ENCODE results near the gene UBE2R2.

The UBE2R2 gene

DNA sequence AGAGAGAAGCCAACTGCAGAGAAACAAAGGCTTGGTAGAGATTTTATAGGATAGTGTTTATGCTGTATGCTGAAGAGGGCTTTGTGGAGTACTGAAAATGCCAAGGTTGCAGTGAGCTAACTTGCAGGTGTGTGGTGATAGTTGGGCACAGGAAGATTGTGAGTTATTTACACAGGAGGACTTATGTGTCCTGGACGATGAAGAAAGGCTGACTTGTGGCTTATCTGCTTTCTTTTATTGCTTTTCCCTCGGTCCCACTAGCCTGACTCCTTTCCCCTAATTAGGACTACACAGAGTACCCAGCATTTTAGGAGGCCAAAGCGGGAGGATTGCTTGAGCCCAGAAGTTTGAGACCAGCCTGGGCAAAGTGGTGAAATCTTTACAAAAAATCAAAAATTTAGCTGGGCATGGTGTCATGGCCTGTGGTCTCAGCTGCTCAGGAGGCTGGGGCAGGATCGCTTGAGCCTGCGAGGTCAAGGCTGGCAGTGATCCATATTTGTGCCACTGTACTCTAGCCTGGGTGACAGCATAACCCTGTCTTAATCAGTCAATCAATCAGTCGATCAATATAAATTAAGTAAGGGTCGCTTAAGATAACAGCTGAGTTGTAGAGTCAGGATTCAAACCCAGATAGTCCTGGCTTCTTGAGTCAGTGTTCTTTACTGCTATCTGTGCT, 61.9 kb downstream of the UBE2R2 start:
- H3K9me3 Mint-ChIP-seq (ENCODE audit: low read depth): no peaks in the 10 kb centered on the region
- no peak overlapping the region for H3K4me3 Mint-ChIP-seq
- H3K4me1 Mint-ChIP-seq (ENCODE audit: low read depth): peaks cover 49% of the 10 kb centered on the region
- no peaks in the 10 kb centered on the region for H3K27me3 Mint-ChIP-seq
- no peak overlapping the region for H3K27ac Mint-ChIP-seq
- H3K36me3 Mint-ChIP-seq: peaks cover 2% of the 10 kb centered on the region

DNA sequence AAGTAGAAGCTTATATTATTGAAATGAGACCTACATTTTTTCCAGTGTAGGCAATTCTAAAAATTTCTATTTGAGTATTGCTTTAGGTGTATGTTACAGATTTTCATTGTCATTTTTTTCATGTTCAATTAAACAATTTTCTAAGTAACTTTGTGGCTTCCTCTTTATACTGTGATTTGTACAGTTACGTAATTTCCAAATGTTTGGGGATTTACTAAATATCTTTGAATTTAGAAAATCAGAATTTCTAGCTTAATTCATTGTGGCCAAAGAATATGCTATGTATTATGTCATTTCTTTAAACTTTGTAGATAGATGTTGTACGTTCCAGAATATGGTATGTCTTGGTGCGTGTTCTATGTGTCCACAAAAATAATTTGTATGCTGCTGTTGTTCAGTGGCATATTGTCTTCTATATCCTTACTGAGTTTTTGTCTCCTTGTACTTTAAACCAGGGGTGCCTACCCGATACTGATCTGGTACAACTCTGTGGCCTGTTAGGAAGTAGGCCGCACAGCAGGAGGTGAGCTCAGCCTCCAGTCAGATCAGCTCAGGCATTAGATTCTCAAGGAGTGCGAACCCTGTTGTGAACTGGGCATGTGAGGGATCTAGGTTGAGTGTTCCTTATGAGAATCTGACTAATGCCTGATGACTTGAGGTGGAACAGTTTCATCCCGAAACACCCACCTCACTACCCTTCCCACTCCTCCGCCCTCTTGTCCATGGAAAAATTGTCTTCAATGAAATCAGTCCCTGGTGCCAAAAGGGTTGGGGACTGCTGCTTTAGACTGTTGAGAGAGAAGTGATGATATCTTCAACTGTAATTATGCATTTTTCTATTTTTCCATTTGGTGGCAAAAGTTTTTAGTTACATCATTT, 63.5 kb downstream of the UBE2R2 start:
- Mint-ChIP-seq H3K4me3 (peak overlapping the region; percentile 50), H3K9me3 (ENCODE audit: low read depth) (no peaks in the 10 kb centered on the region), H3K4me1 (ENCODE audit: low read depth) (peaks cover 59% of the 10 kb centered on the region), H3K27me3 (no peaks in the 10 kb centered on the region), H3K36me3 (peaks cover 2% of the 10 kb centered on the region), H3K27ac (peak overlapping the region; percentile 94)

DNA sequence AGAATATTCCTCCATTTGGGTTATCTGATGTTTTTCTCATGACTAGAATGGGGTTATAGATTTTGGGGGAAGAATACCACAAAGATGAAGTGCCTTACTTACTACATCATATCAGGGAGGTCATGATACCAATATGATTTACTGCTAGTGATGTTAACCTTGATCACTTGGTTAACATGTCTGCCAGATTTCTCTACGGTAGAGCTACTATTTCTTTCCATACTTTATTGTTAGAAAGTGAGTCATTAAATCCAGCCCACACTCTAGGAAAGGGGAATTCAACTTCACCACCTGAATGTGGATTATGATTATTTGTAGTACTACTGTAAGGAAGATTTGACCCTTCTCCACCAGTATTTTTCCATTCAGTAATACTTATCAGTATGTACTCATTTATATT, 64.7 kb downstream of the UBE2R2 start:
- Mint-ChIP-seq H3K27ac (peak overlapping the region; percentile 94), H3K27me3 (no peaks in the 10 kb centered on the region), H3K4me3 (peak overlapping the region; percentile 59), H3K4me1 (ENCODE audit: low read depth) (peaks cover 53% of the 10 kb centered on the region), H3K36me3 (peaks cover 2% of the 10 kb centered on the region), H3K9me3 (ENCODE audit: low read depth) (no peaks in the 10 kb centered on the region)

DNA sequence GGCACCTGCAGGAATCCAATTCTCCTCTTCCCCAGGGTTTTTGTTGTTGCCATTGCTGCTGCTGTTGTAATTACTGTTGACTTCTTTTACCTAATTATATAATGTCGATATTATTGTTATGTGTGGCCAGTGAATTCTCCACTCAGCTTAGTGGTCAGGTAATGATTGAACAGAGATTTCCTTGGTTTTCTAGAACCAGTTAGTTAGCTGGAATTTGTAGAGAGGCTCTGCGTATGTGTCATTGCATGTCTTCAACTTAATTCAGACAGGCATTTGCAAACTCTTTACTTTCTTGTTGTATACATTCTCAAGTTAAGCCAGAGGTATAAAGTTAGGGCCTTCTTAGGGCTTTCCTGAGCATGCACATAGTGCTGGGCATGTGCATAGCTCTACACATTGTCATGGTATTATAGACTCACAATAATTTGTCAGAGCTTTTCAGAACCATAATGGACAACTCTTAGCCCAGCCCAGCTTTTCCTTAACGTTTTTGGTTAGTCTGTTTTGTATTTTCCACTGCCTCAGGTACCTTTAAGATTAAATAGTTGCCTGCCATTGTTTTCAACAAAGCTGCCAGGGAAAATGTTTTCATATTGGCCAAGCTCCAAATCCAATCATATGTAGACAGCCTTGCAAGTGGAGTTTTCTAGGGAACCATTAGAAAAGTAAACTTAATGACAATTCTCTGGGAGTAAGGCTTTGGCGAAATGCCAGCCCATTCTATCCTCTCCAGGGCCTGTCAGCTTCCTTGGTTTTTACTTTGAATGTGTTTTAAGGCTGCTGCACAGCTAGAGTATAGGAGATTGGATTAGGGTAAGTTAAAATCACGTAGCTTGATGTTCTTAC, 68.1 kb downstream of the UBE2R2 start:
- H3K27ac Mint-ChIP-seq: peak overlapping the region; percentile 58
- H3K27me3 Mint-ChIP-seq: no peaks in the 10 kb centered on the region
- H3K36me3 Mint-ChIP-seq: peaks cover 2% of the 10 kb centered on the region
- no peak overlapping the region for H3K4me3 Mint-ChIP-seq
- peaks cover 39% of the 10 kb centered on the region for H3K4me1 Mint-ChIP-seq (ENCODE audit: low read depth)
- H3K9me3 Mint-ChIP-seq (ENCODE audit: low read depth): no peaks in the 10 kb centered on the region

DNA sequence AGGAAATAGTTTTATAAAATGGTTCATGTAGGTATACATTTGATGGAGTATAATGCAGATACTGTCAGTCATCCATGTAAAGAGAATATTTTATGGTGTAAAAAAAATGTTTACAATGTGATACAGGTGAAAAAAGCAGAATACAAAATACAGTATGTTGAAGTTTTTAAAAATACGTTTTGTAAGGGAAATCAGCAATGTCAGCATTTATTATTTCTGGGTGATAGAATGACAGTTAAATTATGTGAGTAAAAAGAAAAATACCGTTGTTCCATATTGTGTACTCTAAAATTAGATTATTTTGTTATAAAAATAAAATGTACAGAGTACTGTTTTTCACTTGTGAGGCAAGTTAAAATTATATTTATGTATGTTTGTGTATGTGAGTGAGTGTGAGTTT, 69.0 kb downstream of the UBE2R2 start:
- Mint-ChIP-seq H3K36me3 (peaks cover 2% of the 10 kb centered on the region), H3K27me3 (no peaks in the 10 kb centered on the region), H3K9me3 (ENCODE audit: low read depth) (no peaks in the 10 kb centered on the region), H3K4me3 (no peak overlapping the region), H3K27ac (no peak overlapping the region), H3K4me1 (ENCODE audit: low read depth) (peaks cover 31% of the 10 kb centered on the region)

DNA sequence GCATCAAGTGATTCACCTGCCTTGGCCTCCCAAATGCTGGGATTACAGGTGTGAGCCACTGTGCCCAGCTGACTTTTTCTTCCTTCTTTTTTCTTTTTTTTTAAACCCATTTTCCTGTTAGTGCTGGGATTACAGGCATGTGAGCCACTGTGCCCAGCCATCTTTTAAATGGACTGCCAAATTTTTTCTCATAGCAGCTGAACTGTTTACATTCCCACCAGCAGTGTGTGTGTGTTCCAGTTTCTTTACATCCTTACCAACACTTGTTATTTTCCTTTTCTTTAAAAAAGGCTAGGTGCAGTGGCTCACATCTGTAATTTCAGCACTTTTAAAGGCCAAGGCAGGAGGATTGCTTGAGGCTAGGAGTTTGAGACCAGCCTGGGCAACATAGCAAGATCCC, 76.9 kb downstream of the UBE2R2 start:
- Mint-ChIP-seq H3K4me3 (no peak overlapping the region), H3K36me3 (peaks cover 9% of the 10 kb centered on the region), H3K27ac (no peak overlapping the region), H3K9me3 (ENCODE audit: low read depth) (no peaks in the 10 kb centered on the region), H3K27me3 (no peaks in the 10 kb centered on the region), H3K4me1 (ENCODE audit: low read depth) (peaks cover 10% of the 10 kb centered on the region)

DNA sequence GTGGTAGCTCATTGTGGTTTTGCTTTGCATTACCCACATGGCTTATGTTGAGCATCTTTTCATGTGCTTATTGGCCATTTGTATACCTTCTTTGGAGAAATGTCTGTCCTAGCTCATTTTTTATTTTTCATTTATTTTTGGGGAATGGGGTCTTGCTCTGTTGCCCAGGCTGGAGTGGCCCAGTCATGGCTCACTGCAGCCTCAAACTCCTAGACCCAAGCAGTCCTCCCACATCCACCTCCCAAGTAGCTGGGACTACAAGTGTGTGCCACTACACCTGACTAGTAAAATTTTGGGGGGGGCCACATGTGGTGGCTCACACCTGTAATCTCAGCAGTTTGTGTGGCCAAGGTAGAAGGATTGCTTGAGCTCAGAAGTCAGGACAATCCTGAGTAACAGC, 77.4 kb downstream of the UBE2R2 start:
- H3K9me3 Mint-ChIP-seq (ENCODE audit: low read depth): no peaks in the 10 kb centered on the region
- H3K4me1 Mint-ChIP-seq (ENCODE audit: low read depth): peaks cover 10% of the 10 kb centered on the region
- no peak overlapping the region for H3K27ac Mint-ChIP-seq
- H3K36me3 Mint-ChIP-seq: peaks cover 9% of the 10 kb centered on the region
- H3K4me3 Mint-ChIP-seq: no peak overlapping the region
- no peaks in the 10 kb centered on the region for H3K27me3 Mint-ChIP-seq

DNA sequence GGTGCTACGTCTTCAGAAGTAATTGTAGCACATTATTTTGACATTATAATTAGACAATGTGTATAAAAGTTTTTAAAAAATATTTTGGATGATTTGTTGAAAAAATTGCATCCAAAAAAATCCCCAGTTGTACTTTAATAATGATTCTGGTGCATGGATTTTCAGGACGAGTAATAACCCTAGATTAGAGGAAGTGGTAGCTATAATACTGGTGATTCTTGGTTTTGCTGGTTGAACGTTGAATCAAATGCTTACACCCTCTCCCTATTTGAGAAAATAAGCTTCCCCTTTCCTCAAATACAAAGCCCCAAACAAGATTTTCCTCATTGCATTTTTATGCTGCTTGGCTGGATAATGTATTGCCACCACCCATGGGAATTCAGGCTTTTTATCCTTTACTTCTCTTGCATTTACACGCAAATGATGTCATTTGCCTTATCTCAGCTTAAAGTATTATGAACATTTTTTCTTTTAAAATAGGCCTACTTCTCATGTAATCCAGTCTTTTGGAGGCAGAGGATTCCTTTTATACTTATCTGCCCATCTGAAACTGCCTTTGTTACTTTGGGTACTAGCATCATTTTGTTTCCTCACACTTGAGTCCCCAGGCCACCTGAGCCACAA, 86.3 kb downstream of the UBE2R2 start:
- no peak overlapping the region for H3K4me3 Mint-ChIP-seq
- H3K9me3 Mint-ChIP-seq (ENCODE audit: low read depth): no peaks in the 10 kb centered on the region
- no peaks in the 10 kb centered on the region for H3K27me3 Mint-ChIP-seq
- H3K4me1 Mint-ChIP-seq (ENCODE audit: low read depth): peaks cover 10% of the 10 kb centered on the region
- H3K36me3 Mint-ChIP-seq: peaks cover 9% of the 10 kb centered on the region
- H3K27ac Mint-ChIP-seq: no peak overlapping the region

DNA sequence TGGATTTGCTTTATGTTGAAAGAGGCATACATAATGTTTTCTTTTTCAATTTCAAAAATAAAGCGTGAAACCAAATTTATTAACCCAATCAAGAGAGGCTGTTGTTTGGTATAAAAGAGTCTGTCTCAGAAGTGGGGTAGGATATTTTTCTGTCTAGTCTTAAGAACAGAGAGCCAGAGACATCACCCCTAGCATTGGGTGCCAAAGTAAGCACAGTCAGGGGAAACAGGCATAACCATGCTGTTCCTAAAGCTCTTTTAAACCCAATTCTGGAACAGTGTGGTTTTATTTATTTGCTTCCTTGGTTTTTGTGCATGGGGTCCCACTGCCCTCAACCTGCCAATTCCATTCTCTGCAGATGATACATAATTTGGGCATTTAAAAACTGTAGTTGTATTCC, 88.2 kb downstream of the UBE2R2 start:
- Mint-ChIP-seq H3K27me3 (no peaks in the 10 kb centered on the region), H3K4me1 (ENCODE audit: low read depth) (peaks cover 10% of the 10 kb centered on the region), H3K27ac (no peak overlapping the region), H3K9me3 (ENCODE audit: low read depth) (no peaks in the 10 kb centered on the region), H3K36me3 (peaks cover 9% of the 10 kb centered on the region), H3K4me3 (no peak overlapping the region)

DNA sequence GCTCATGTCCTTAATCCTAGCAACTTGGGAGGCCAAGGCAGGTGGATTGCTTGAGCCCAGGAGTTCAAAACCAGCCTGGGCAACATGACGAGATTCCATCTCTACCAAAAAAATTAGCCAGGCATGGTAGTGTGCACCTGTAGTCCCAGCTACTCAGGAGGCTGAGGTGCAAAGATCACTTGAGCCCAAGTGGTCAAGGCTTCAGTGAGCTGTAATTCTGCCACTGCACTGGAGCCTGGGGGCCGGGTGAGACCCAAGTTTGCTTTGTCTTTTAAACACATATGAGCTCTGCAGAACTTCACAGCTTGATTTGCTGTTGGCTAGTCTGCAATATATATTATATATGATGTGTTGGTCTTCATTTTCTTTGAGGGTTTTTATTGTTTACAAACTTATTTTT, 89.8 kb downstream of the UBE2R2 start:
- peaks cover 10% of the 10 kb centered on the region for H3K4me1 Mint-ChIP-seq (ENCODE audit: low read depth)

DNA sequence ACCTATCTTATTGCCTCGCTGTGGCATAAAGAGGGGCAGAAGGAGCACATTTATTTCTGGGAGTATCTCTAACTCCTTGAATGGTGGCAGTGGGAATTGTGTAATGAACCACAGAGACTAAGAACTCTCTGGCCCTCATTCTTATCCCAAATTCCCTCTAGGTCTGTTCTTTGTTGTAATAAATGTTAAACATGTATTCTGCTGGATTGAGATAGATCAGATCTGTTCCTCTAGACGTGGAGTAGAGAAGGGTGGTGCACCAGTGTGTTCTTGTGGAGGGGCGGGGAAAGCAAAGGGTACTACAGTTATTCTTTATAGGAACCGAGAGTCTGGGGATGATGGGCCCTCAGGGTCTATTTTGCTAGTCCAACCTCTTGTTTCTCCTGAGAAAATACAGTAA, 90.4 kb downstream of the UBE2R2 start:
- H3K4me3 Mint-ChIP-seq: no peak overlapping the region
- H3K36me3 Mint-ChIP-seq: peaks cover 6% of the 10 kb centered on the region
- H3K27me3 Mint-ChIP-seq: no peaks in the 10 kb centered on the region
- peaks cover 10% of the 10 kb centered on the region for H3K4me1 Mint-ChIP-seq (ENCODE audit: low read depth)
- no peaks in the 10 kb centered on the region for H3K9me3 Mint-ChIP-seq (ENCODE audit: low read depth)
- peak overlapping the region; percentile 22 for H3K27ac Mint-ChIP-seq

More for the DNA sequence above, 89.8 kb downstream of the UBE2R2 start:
- peaks cover 6% of the 10 kb centered on the region for H3K36me3 Mint-ChIP-seq
- H3K9me3 Mint-ChIP-seq (ENCODE audit: low read depth): no peaks in the 10 kb centered on the region
- H3K4me3 Mint-ChIP-seq: no peak overlapping the region
- no peaks in the 10 kb centered on the region for H3K27me3 Mint-ChIP-seq
- H3K27ac Mint-ChIP-seq: peak overlapping the region; percentile 22

DNA sequence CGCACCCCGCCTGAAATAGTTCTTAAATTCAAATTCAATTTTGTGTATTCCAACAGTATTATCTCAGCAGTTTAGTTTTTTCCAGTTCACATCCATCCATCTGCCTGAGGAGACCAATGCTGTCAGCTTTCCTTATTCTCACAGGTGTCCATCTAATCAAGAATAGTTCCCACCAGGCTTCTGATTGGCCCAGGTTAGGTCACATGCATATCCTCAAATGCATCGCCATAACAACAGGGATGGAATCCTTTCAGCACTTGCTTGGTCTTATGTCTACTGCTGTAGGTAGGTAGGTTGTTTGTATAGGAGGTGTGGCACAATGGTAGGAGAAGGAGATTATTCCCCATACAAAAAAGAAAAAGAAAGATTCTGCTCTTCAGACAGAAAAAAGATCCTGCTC, 91.2 kb downstream of the UBE2R2 start:
- peaks cover 6% of the 10 kb centered on the region for H3K36me3 Mint-ChIP-seq
- no peaks in the 10 kb centered on the region for H3K9me3 Mint-ChIP-seq (ENCODE audit: low read depth)
- peaks cover 10% of the 10 kb centered on the region for H3K4me1 Mint-ChIP-seq (ENCODE audit: low read depth)
- peak overlapping the region; percentile 41 for H3K27ac Mint-ChIP-seq
- no peaks in the 10 kb centered on the region for H3K27me3 Mint-ChIP-seq
- H3K4me3 Mint-ChIP-seq: no peak overlapping the region

DNA sequence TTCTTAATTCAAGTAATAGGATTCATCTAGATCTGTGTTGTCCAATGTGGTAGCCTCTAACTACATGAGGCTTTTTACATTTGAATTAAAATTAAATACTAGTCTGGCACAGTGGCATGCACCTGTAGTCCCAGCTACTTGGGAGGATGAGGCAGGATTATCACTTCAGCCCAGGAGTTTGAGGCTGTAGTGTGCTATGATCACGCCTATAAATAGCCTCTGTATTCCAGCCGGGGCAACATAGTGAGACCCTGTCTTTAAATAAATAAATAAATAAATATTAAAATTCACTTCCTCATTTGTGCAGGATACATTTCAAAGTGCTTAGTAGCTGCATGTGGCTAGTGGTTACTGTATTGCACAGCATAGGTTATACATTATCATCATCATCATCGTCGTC, 91.8 kb downstream of the UBE2R2 start:
- Mint-ChIP-seq H3K4me1 (ENCODE audit: low read depth) (peaks cover 7% of the 10 kb centered on the region), H3K9me3 (ENCODE audit: low read depth) (no peaks in the 10 kb centered on the region), H3K4me3 (no peak overlapping the region), H3K27ac (no peak overlapping the region), H3K27me3 (no peaks in the 10 kb centered on the region), H3K36me3 (peaks cover 6% of the 10 kb centered on the region)

DNA sequence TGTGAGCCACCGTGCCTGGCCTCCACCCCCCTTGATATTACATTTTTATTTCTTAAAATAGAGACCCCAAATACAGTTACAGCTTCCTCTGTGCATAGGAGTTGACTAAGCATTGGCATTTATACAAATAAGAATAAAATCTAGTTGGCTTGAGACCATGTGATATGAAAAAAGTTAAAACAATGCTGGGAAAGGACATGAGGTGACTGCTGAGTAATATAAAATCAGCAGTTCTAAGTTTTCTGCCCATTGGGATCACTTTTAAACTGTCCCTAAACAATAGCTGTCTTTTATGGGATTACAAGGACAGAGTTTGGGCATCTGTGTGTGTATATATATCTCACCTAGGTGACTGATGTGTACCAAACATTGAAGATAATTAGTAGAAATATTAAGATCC, 96.6 kb downstream of the UBE2R2 start:
- no peaks in the 10 kb centered on the region for H3K27me3 Mint-ChIP-seq
- no peaks in the 10 kb centered on the region for H3K4me1 Mint-ChIP-seq (ENCODE audit: low read depth)
- peaks cover 9% of the 10 kb centered on the region for H3K36me3 Mint-ChIP-seq
- H3K4me3 Mint-ChIP-seq: no peak overlapping the region
- peak overlapping the region; percentile 34 for H3K27ac Mint-ChIP-seq
- no peaks in the 10 kb centered on the region for H3K9me3 Mint-ChIP-seq (ENCODE audit: low read depth)

Data from activated naive CD8-positive, alpha-beta T cell (primary cell).